Panc1 (cell line): ENCODE measurements around the gene TMEM151B. TPM values are rescaled to one million over a fixed set of nuclear protein-coding genes. Genes with fewer than 3 reads are reported as not detected.

Experiments used
- ATAC-seq: fragments of 200-7000 bp; cut with Tn5 transposase; 2 replicates; pipeline ENCODE4 v1.9.1; 2020; ENCODE audit warnings: mild to moderate bottlenecking, moderate library complexity
- BruUV-seq: library from RNA; stranded (reverse); fragments of 400-500 nt; replicated peaks from 2 replicates; lab custom pipeline; 2021; lab: Mats Ljungman, UMichigan
- CTCF ChIA-PET: fragments of 300-600 bp; sonication (Branson Sonifier 250); formaldehyde crosslinking; loops from one replicate; lab custom pipeline; 2022; ENCODE audit warnings: antibody characterized with exemption; lab: Charles Lee
- POLR2A ChIA-PET: fragments of 300-600 bp; sonication (Branson Sonifier 250); formaldehyde crosslinking; loops from one replicate; lab custom pipeline; 2022; ENCODE audit warnings: antibody characterized with exemption; lab: Charles Lee
- DNase-seq: peaks from one replicate; pipeline ENCODE4 v3.0.0-alpha.2; 2010; ENCODE audit warnings: low read depth, low spot score
- H3K27ac ChIP-seq: 2 replicates; pipeline ENCODE4 v1.5.1; 2011; ENCODE audit warnings: mild to moderate bottlenecking, low read length, inconsistent platforms
- H3K27me3 ChIP-seq: fragments of 200-500 bp; sonication (Bioruptor generic); 2 replicates; pipeline ENCODE4 v1.6.0; 2014; ENCODE audit warnings: low read length, inconsistent platforms; ENCODE audit not compliant: control insufficient read depth, insufficient read depth
- H3K36me3 ChIP-seq: fragments of 200-500 bp; sonication (Bioruptor generic); 2 replicates; pipeline ENCODE4 v1.5.1; 2014; ENCODE audit warnings: inconsistent platforms, mild to moderate bottlenecking, low read length, moderate library complexity; ENCODE audit not compliant: control insufficient read depth, insufficient read depth
- H3K4me1 ChIP-seq: 2 replicates; pipeline ENCODE4 v1.5.1; 2011; ENCODE audit warnings: inconsistent platforms, mild to moderate bottlenecking, low read length, moderate library complexity; ENCODE audit not compliant: control insufficient read depth, insufficient read depth
- H3K4me3 ChIP-seq, 2 experiments: 2 replicates each; pipeline ENCODE4 v1.5.1; 2011 to 2012; ENCODE audit warnings: low read depth in 2 of 2, low read length in 2 of 2, mild to moderate bottlenecking in 2 of 2, inconsistent platforms in 1 of 2, moderate library complexity in 1 of 2
- H3K9me3 ChIP-seq: fragments of 200-500 bp; sonication (Bioruptor generic); 2 replicates; pipeline ENCODE4 v1.5.1; 2014; ENCODE audit warnings: low read depth, mild to moderate bottlenecking, inconsistent platforms, low read length, moderate library complexity; ENCODE audit not compliant: control insufficient read depth, insufficient read depth
- CTCF ChIP-seq: fragments of 450-650 bp; IDR thresholded peaks from 2 replicates; pipeline ENCODE4 v1.5.1; 2017; ENCODE audit warnings: mild to moderate bottlenecking
- POLR2AphosphoS5 ChIP-seq: IDR thresholded peaks from 2 replicates; pipeline ENCODE4 v1.6.1; 2012; ENCODE audit warnings: mild to moderate bottlenecking, low read depth, low read length, moderate library complexity
- REST ChIP-seq, 2 experiments: IDR thresholded peaks; 2 replicates each; pipeline ENCODE4 v1.6.1; 2011 to 2012; ENCODE audit warnings: low read depth in 2 of 2, control low read depth in 1 of 2, low read length in 1 of 2, mild to moderate bottlenecking in 1 of 2, moderate library complexity in 1 of 2; ENCODE audit not compliant: insufficient read depth in 1 of 2
- SIN3A ChIP-seq: IDR thresholded peaks from 2 replicates; pipeline ENCODE4 v1.6.1; 2012; ENCODE audit warnings: low read depth, mild to moderate bottlenecking, low read length, moderate library complexity, borderline replicate concordance; ENCODE audit not compliant: insufficient read depth
- TCF7L2 ChIP-seq: IDR thresholded peaks from 2 replicates; pipeline ENCODE4 v1.6.1; 2011; ENCODE audit warnings: mild to moderate bottlenecking, low read depth, low read length, inconsistent platforms
- in situ Hi-C: cut with HindIII; loops from 2 replicates; pipeline ENCODE4 v1.10.0; 2016; ENCODE audit warnings: low sequenced_read_pairs, low pct_unique_long_range_greater_than_20kb
- intact Hi-C: fragments of 100-400 bp; cut with micrococcal nuclease; formaldehyde crosslinking; loops from one replicate; pipeline ENCODE4 v1.10.0; 2022; ENCODE audit not compliant: unreplicated experiment
- total RNA-seq: library from RNA; stranded (reverse); gene quantifications from one replicate; pipeline ENCODE4 v1.2.1, GENCODE V29; 2021; ENCODE audit not compliant: unreplicated experiment

The TMEM151B gene
- total RNA-seq, 1 experiment from 2014 or later: 0.18 TPM

DNA sequence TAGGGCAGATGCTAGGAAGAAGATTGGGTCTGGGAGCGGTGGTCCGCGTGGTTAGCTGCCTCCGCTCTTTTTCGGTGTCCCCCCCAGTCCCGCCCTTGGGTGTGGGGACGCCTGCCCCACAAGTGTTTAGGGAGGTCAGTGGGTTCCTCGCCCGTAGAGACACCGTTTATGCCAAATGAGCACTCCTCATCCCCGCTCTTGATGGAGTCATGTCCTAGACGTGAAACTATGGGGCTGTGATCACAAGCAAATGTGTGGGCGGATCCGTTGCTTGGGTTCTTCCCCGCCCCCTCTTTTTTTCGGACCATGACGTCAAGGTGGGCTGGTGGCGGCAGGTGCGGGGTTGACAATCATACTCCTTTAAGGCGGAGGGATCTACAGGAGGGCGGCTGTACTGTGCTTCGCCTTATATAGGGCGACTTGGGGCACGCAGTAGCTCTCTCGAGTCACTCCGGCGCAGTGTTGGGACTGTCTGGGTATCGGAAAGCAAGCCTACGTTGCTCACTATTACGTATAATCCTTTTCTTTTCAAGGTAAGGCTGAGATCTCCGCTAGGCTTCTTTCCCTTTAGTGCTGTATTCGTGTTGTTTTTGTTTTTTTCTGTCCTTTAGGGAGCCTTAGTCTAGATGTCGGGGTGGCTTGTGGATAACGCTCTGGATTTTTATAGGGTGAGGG is 23.4 kb upstream of the TMEM151B start, which contains the start of gene HSP90AB1:
HSP90AB1 (plus strand) TSS at position 439 of the 675 bp plus-strand sequence. CDS start 1,529 bp downstream, outside the sequence.
- peak within 1 kb of the TSS; percentile 99 to 100 for H3K4me3 ChIP-seq
- ChIA-PET CTCF (interaction anchor here (1.0 kb wide), 2 partner anchors 74 to 146 kb away, joined by 3 to 4 read pairs; no protein-coding TSS in a partner anchor), POLR2A (interaction anchor here (0.5 to 1.4 kb wide), 4 partner anchors 12 to 74 kb away, joined by 3 to 8 read pairs (median 3); no protein-coding TSS in a partner anchor)
- peaks cover 32% of the 10 kb centered on the region for H3K4me1 ChIP-seq
- peak; percentile 83 for ATAC-seq
- in situ Hi-C loops: no loop called here
- peak; percentile 96 for DNase-seq
- no TSS peak for BruUV-seq
- no peaks in the 10 kb centered on the region for H3K27me3 ChIP-seq
- H3K27ac ChIP-seq: peak within 1 kb of the TSS; percentile 100
- H3K36me3 ChIP-seq: peaks cover 47% of the 10 kb centered on the region
- TF ChIP-seq SIN3A: peak; percentile 91
- TF ChIP-seq REST (IDR thresholded peaks at IDR 0.05; ENCODE audit: insufficient read depth in 1 of 2, low read depth in 2 of 2, low read length in 1 of 2): peak; percentile 25 to 62; a peak in 2 of 4 replicates
- no peak for TF ChIP-seq CTCF
- TF ChIP-seq POLR2AphosphoS5: peak; percentile 100
- peak; percentile 69 for TF ChIP-seq TCF7L2
- no peaks in the 10 kb centered on the region for H3K9me3 ChIP-seq
- intact Hi-C loops: no loop called here

GRCh38 chr6:44247338-44248302 is 22.6 kb upstream of the TMEM151B start:
- no peaks in the 10 kb centered on the region for H3K27me3 ChIP-seq
- no TSS peak for BruUV-seq
- CTCF ChIA-PET: interaction anchor here (1.0 kb wide), 2 partner anchors 75 to 147 kb away, joined by 3 to 4 read pairs; no protein-coding TSS in a partner anchor
- peak overlapping the region; percentile 99 to 100 for H3K4me3 ChIP-seq
- H3K9me3 ChIP-seq: no peaks in the 10 kb centered on the region
- TF ChIP-seq CTCF (no peak), POLR2AphosphoS5 (no peak), TCF7L2 (no peak), REST (IDR thresholded peaks at IDR 0.05; ENCODE audit: insufficient read depth in 1 of 2, low read depth in 2 of 2, low read length in 1 of 2) (no peak), SIN3A (0 out of 2 replicates have a peak, but pooled peaks have one; percentile 25)
- intact Hi-C loops (no loop called here), in situ Hi-C loops (no loop called here)
- H3K4me1 ChIP-seq: peaks cover 34% of the 10 kb centered on the region
- no peak for DNase-seq
- peak overlapping the region; percentile 100 for H3K27ac ChIP-seq
- H3K36me3 ChIP-seq: peaks cover 52% of the 10 kb centered on the region
- ATAC-seq: peak; percentile 58
- POLR2A ChIA-PET: interaction anchor here (0.6 to 1.4 kb wide), 5 partner anchors 9 to 321 kb away, joined by 3 to 10 read pairs (median 3); no protein-coding TSS in a partner anchor
